Measurements from ENCODE around the gene RAMACL.
A peak's percentile ranks its signal among the peaks of the same experiment; 100 is the strongest.

The RAMACL gene

GRCh38 chr6:166626177-166627032, 39.9 kb upstream of the RAMACL start (continued):
- TF ChIP-seq ZNF777 (tag by site-specific recombination; IDR thresholded peaks at IDR 0.05; ENCODE audit: borderline replicate concordance) (peak; percentile 82), EGR2 (tag by site-specific recombination; IDR thresholded peaks at IDR 0.05; ENCODE audit: low read depth) (peak; percentile 79), ZNF530 (tag by site-specific recombination; IDR thresholded peaks at IDR 0.05; ENCODE audit: low read depth) (no peak)

- ChIA-PET POLR2A (interaction anchor here (0.6 to 2.5 kb wide), 2 partner anchors 18 to 136 kb away, joined by 6 read pairs; no protein-coding TSS in a partner anchor), CTCF (no interaction called here)
- Histone ChIP-seq H3K4me3 (ENCODE audit: low read depth, low read length) (no peak overlapping the region), H3K36me3 (ENCODE audit: control insufficient read depth in 2 of 2, insufficient read depth in 1 of 2, low read length in 2 of 2) (no peaks in the 10 kb centered on the region), H3K9me3 (ENCODE audit: control insufficient read depth, insufficient read depth, low read depth, low read length) (no peaks in the 10 kb centered on the region), H3K27ac (ENCODE audit: extremely low read depth, low read depth, low read length) (no peak overlapping the region), H3K4me1 (ENCODE audit: control insufficient read depth, insufficient read depth, low read length) (peaks cover 2% of the 10 kb centered on the region)
- TF ChIP-seq ZNF266 (tag by site-specific recombination; IDR thresholded peaks at IDR 0.05; ENCODE audit: low read depth) (no peak), ZNF768 (tag by site-specific recombination; IDR thresholded peaks at IDR 0.05) (no peak), ZNF404 (tag by site-specific recombination; IDR thresholded peaks at IDR 0.05) (no peak)
Observed at GRCh38 chr6:166625356-166625755, 38.9 kb upstream of the RAMACL start.

- no peak for TF ChIP-seq ZNF114 (tag by site-specific recombination; IDR thresholded peaks at IDR 0.05)
- TF ChIP-seq KLF17 (tag by site-specific recombination; IDR thresholded peaks at IDR 0.05), result no peak
- TF ChIP-seq ZFP37 (tag by site-specific recombination; IDR thresholded peaks at IDR 0.05), result no peak
- TF ChIP-seq ZNF404 (tag by site-specific recombination; IDR thresholded peaks at IDR 0.05), result no peak
- no peak for TF ChIP-seq ZNF473 (tag by site-specific recombination; IDR thresholded peaks at IDR 0.05)
- TF ChIP-seq ZNF624 (tag by site-specific recombination; IDR thresholded peaks at IDR 0.05), result no peak
- TF ChIP-seq ZNF169 (tag by site-specific recombination; IDR thresholded peaks at IDR 0.05), result no peak
- no peak for TF ChIP-seq ZNF664 (tag by site-specific recombination; IDR thresholded peaks at IDR 0.05)
- no peak for TF ChIP-seq ZEB2 (tag by site-specific recombination; IDR thresholded peaks at IDR 0.05)
- TF ChIP-seq HIC1 (tag by site-specific recombination; IDR thresholded peaks at IDR 0.05), result no peak
- TF ChIP-seq ZNF157 (tag by site-specific recombination; IDR thresholded peaks at IDR 0.05), result no peak
- no peak for TF ChIP-seq ZNF677 (tag by site-specific recombination; IDR thresholded peaks at IDR 0.05)
- no peak for TF ChIP-seq BCL11B (tag by site-specific recombination; IDR thresholded peaks at IDR 0.05; ENCODE audit: low read depth)
- no peak for TF ChIP-seq PRDM10 (tag by site-specific recombination; IDR thresholded peaks at IDR 0.05)
- no peak for TF ChIP-seq ZNF10 (tag by site-specific recombination; IDR thresholded peaks at IDR 0.05)
- TF ChIP-seq ZNF629 (tag by site-specific recombination; IDR thresholded peaks at IDR 0.05), result no peak
- no peak for TF ChIP-seq YY1 (tag by site-specific recombination; IDR thresholded peaks at IDR 0.05)
- no peak for TF ChIP-seq HOXD13 (CRISPR knock-in tag; IDR thresholded peaks at IDR 0.05; ENCODE audit: borderline replicate concordance)
- TF ChIP-seq ZNF544 (tag by site-specific recombination; IDR thresholded peaks at IDR 0.05), result no peak
- ChIA-PET POLR2A (no interaction called here), CTCF (no interaction called here)
- Histone ChIP-seq H3K4me3 (ENCODE audit: low read depth, low read length) (no peak overlapping the region), H3K4me1 (ENCODE audit: control insufficient read depth, insufficient read depth, low read length) (peaks cover 2% of the 10 kb centered on the region), H3K27ac (ENCODE audit: extremely low read depth, low read depth, low read length) (no peak overlapping the region), H3K9me3 (ENCODE audit: control insufficient read depth, insufficient read depth, low read depth, low read length) (no peaks in the 10 kb centered on the region), H3K36me3 (ENCODE audit: control insufficient read depth in 2 of 2, insufficient read depth in 1 of 2, low read length in 2 of 2) (no peaks in the 10 kb centered on the region)
Observed at GRCh38 chr6:166624275-166624674, 37.8 kb upstream of the RAMACL start.
